T-helper 2 cell treated with Interferon-gamma antibody and Interleukin-4, amounts not matched to agents 5 μg/mL and 100 μg/mL, for 36 hours (primary cell): ENCODE data around the gene TMEM236.

Experiments used
- DNase-seq: peaks from one replicate; pipeline ENCODE4 v3.0.0; 2021; ENCODE audit warnings: low spot score
- H3K27ac Mint-ChIP-seq: one replicate; pipeline ENCODE4 v1.8.0; 2021; ENCODE audit warnings: mild to moderate bottlenecking, mixed read lengths
- H3K27me3 Mint-ChIP-seq: one replicate; pipeline ENCODE4 v1.8.0; 2021; ENCODE audit warnings: low read depth, mixed read lengths
- H3K36me3 Mint-ChIP-seq: one replicate; pipeline ENCODE4 v1.8.0; 2021; ENCODE audit warnings: low read depth, mixed read lengths
- H3K4me1 Mint-ChIP-seq: one replicate; pipeline ENCODE4 v1.8.0; 2021; ENCODE audit warnings: low read depth, mixed read lengths
- H3K4me3 Mint-ChIP-seq: one replicate; pipeline ENCODE4 v1.8.0; 2022; ENCODE audit warnings: mild to moderate bottlenecking, moderate library complexity, mixed read lengths
- H3K9me3 Mint-ChIP-seq: one replicate; pipeline ENCODE4 v1.8.0; 2021; ENCODE audit warnings: mixed read lengths

Gene TMEM236

DNA sequence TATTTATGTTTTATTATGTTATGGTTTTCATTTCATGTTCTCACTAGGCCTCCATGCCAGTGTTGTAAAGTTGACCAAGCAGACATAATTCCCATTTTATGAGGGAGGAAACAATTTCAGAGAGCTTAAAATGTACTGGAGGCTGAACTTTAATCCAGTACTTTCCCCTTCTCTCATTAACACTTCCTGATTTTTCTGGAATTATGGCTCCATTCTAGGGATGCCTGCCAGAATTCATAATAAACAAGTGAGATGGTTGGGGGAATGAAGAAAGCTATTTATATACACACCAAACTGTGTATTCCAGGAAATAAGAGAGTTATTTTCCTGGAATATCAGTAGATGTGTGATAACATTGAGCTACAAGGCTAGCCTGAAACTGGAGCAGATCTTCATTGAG lies 6.9 kb downstream of the TMEM236 start:
- Mint-ChIP-seq H3K4me1 (peaks cover 9% of the 10 kb centered on the region), H3K9me3 (no peaks in the 10 kb centered on the region), H3K27me3 (no peaks in the 10 kb centered on the region), H3K27ac (no peak overlapping the region), H3K36me3 (no peaks in the 10 kb centered on the region), H3K4me3 (no peak overlapping the region)
- no peak for DNase-seq

GRCh38 chr10:17764142-17764541 lies 12.1 kb downstream of the TMEM236 start:
- H3K27ac Mint-ChIP-seq = no peak overlapping the region
- H3K4me1 Mint-ChIP-seq = no peaks in the 10 kb centered on the region
- H3K4me3 Mint-ChIP-seq = no peak overlapping the region
- no peaks in the 10 kb centered on the region for H3K36me3 Mint-ChIP-seq
- no peak for DNase-seq
- H3K9me3 Mint-ChIP-seq = no peaks in the 10 kb centered on the region
- peaks cover 4% of the 10 kb centered on the region for H3K27me3 Mint-ChIP-seq

- no peaks in the 10 kb centered on the region for H3K36me3 Mint-ChIP-seq
- no peaks in the 10 kb centered on the region for H3K4me1 Mint-ChIP-seq
- H3K4me3 Mint-ChIP-seq = no peak overlapping the region
- DNase-seq = no peak
- H3K27me3 Mint-ChIP-seq = peaks cover 4% of the 10 kb centered on the region
- H3K9me3 Mint-ChIP-seq = no peaks in the 10 kb centered on the region
- H3K27ac Mint-ChIP-seq = no peak overlapping the region
Observed at GRCh38 chr10:17765602-17766001, 13.6 kb downstream of the TMEM236 start.

DNA sequence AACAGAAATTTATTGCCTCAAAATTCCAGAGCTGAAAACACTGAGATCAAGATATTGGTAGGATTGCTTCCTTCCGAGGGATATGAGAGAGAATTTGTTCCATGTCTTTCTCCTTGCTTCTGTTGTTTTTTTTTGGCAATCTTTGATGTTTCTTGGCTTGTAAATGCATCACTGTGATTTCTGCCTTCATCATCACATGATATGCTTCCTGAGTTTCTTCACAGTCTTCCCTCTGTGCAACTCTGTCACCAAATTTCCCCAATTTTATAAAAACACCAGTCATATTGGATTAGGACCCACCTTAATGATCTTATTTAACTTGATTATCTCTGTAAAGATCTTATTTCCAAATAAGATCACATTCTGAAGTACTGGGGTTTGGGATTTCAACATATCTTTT lies 14.7 kb downstream of the TMEM236 start:
- H3K9me3 Mint-ChIP-seq = no peaks in the 10 kb centered on the region
- H3K27ac Mint-ChIP-seq = no peak overlapping the region
- H3K4me1 Mint-ChIP-seq = no peaks in the 10 kb centered on the region
- DNase-seq = no peak
- H3K27me3 Mint-ChIP-seq = peaks cover 4% of the 10 kb centered on the region
- H3K36me3 Mint-ChIP-seq = no peaks in the 10 kb centered on the region
- no peak overlapping the region for H3K4me3 Mint-ChIP-seq

- Mint-ChIP-seq H3K4me3 (no peak overlapping the region), H3K27me3 (peaks cover 4% of the 10 kb centered on the region), H3K36me3 (no peaks in the 10 kb centered on the region), H3K27ac (no peak overlapping the region), H3K4me1 (no peaks in the 10 kb centered on the region), H3K9me3 (no peaks in the 10 kb centered on the region)
- no peak for DNase-seq
Observed at GRCh38 chr10:17768496-17768895, 16.5 kb downstream of the TMEM236 start.

DNA sequence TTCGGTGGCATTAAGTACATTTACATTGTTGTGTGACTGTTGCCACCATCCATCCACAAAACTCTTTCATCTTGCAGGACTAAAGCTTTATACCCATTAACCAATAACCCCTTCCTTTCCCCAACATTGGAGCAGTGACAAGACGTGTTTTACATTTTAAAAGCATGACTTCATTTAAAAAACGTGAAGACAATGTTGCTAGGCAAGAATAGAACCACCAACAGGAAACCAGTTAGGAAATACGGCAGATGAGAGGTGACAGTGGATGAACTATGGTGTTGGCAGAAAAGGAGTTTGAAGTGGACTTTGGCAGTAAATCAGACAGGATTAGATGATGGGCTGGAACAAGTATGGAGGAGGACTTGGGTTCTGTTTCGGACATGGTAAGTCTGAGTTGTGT lies 17.0 kb downstream of the TMEM236 start:
- Mint-ChIP-seq H3K27ac (no peak overlapping the region), H3K4me1 (no peaks in the 10 kb centered on the region)

GRCh38 chr10:17771017-17771416 lies 19.0 kb downstream of the TMEM236 start:
- H3K27ac Mint-ChIP-seq = no peak overlapping the region
- no peak overlapping the region for H3K4me3 Mint-ChIP-seq
- no peaks in the 10 kb centered on the region for H3K9me3 Mint-ChIP-seq
- no peaks in the 10 kb centered on the region for H3K36me3 Mint-ChIP-seq
- no peaks in the 10 kb centered on the region for H3K4me1 Mint-ChIP-seq
- no peak for DNase-seq
- H3K27me3 Mint-ChIP-seq = peaks cover 4% of the 10 kb centered on the region

More for the DNA sequence above, 17.0 kb downstream of the TMEM236 start:
- no peak for DNase-seq
- no peak overlapping the region for H3K4me3 Mint-ChIP-seq
- H3K27me3 Mint-ChIP-seq = peaks cover 4% of the 10 kb centered on the region
- H3K36me3 Mint-ChIP-seq = no peaks in the 10 kb centered on the region
- no peaks in the 10 kb centered on the region for H3K9me3 Mint-ChIP-seq

DNA sequence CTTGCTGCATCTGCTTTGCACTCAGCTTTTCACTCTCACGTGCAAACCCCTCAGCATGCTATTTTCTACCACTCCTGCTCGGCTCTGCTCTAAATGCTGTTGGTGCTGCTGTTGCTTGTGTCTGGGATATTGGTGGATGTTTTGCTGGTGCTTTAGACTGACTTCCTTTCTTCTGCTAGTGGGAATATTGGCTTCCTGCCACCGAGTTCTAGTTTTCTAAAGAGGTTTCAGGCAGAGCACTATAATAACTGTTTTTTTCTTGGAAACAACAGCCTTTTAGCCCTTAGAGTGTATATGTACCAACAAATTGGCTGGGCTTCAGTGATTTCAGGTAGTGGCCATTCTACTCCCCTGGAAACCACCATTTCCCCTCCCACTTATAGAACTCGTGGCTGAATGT lies 27.8 kb downstream of the TMEM236 start:
- H3K4me3 Mint-ChIP-seq = no peak overlapping the region
- DNase-seq = no peak
- no peak overlapping the region for H3K27ac Mint-ChIP-seq
- no peaks in the 10 kb centered on the region for H3K9me3 Mint-ChIP-seq
- no peaks in the 10 kb centered on the region for H3K4me1 Mint-ChIP-seq
- H3K27me3 Mint-ChIP-seq = no peaks in the 10 kb centered on the region
- H3K36me3 Mint-ChIP-seq = no peaks in the 10 kb centered on the region

DNA sequence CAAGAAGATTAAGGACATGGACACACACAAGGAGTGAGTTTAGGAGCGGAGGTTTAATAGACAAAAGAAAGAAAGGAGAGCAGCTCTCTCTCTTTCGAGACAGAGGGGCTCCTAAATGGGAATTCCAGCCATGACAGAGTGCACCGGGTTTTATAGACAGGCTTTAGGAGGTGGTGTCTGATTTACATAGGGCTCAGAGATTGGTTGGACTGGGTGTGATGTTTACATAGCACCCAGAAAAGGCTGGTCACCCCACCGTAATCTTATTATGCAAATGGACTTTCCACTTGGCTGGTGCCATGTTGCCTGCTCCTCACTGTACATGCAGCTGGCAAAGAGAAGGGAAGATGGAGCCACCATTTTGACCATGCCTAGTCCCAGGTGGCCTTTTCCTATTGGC lies 28.7 kb downstream of the TMEM236 start:
- H3K27ac Mint-ChIP-seq = no peak overlapping the region
- no peaks in the 10 kb centered on the region for H3K9me3 Mint-ChIP-seq
- no peak overlapping the region for H3K4me3 Mint-ChIP-seq
- DNase-seq = no peak
- no peaks in the 10 kb centered on the region for H3K4me1 Mint-ChIP-seq
- H3K27me3 Mint-ChIP-seq = peaks cover 3% of the 10 kb centered on the region
- H3K36me3 Mint-ChIP-seq = no peaks in the 10 kb centered on the region

GRCh38 chr10:17781856-17782255 lies 29.9 kb downstream of the TMEM236 start:
- no peak overlapping the region for H3K4me3 Mint-ChIP-seq
- no peaks in the 10 kb centered on the region for H3K36me3 Mint-ChIP-seq
- peaks cover 4% of the 10 kb centered on the region for H3K27me3 Mint-ChIP-seq
- H3K9me3 Mint-ChIP-seq = no peaks in the 10 kb centered on the region
- DNase-seq = no peak
- H3K27ac Mint-ChIP-seq = no peak overlapping the region
- no peaks in the 10 kb centered on the region for H3K4me1 Mint-ChIP-seq

DNA sequence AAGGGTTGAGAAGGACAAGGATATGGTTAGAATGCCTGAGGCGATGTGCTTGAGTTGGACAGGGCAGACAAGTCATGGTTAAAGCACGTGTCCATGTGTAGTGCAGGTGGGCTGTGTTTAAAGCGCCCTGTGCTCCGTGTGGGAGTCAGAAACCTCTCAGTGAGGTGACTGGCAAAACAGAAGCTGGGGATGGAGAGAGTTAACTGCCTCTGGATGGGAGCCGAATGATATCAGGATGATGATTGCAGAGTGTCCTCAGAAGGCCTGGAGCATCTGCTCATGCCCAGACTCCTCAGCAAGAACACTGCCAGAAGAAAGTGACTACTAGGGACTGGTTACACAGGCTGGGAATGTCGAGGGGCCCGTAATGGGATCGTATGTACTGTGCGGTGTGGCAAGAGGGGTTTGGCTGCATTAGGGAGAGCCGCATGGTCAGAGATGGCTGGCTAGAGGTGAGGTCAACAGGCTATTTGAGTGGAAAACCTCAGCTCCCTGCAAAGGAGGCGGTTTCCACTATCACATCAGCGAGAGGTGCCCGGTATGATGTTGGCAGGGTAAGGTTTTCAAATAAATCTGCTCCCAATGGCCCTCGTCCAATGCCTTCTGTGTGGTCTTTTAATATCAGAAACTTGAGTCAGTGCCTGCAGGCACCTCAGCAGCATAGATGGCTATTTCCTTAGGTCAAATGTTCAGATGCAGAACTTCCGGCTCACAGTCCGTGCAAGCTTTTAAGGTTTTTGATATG lies 31.1 kb downstream of the TMEM236 start:
- H3K4me1 Mint-ChIP-seq = no peaks in the 10 kb centered on the region
- no peak overlapping the region for H3K4me3 Mint-ChIP-seq
- peaks cover 4% of the 10 kb centered on the region for H3K27me3 Mint-ChIP-seq
- no peak for DNase-seq
- no peaks in the 10 kb centered on the region for H3K36me3 Mint-ChIP-seq
- no peak overlapping the region for H3K27ac Mint-ChIP-seq
- no peaks in the 10 kb centered on the region for H3K9me3 Mint-ChIP-seq

GRCh38 chr10:17783751-17784150 lies 31.8 kb downstream of the TMEM236 start:
- no peak for DNase-seq
- Mint-ChIP-seq H3K27ac (no peak overlapping the region), H3K4me1 (no peaks in the 10 kb centered on the region), H3K36me3 (no peaks in the 10 kb centered on the region), H3K4me3 (no peak overlapping the region), H3K27me3 (peaks cover 4% of the 10 kb centered on the region), H3K9me3 (no peaks in the 10 kb centered on the region)

GRCh38 chr10:17784688-17785087 lies 32.7 kb downstream of the TMEM236 start:
- Mint-ChIP-seq H3K4me1 (no peaks in the 10 kb centered on the region), H3K4me3 (no peak overlapping the region), H3K36me3 (no peaks in the 10 kb centered on the region), H3K27ac (no peak overlapping the region), H3K9me3 (no peaks in the 10 kb centered on the region), H3K27me3 (peaks cover 4% of the 10 kb centered on the region)
- DNase-seq = no peak

- peaks cover 4% of the 10 kb centered on the region for H3K27me3 Mint-ChIP-seq
- H3K4me3 Mint-ChIP-seq = no peak overlapping the region
- DNase-seq = no peak
- H3K27ac Mint-ChIP-seq = no peak overlapping the region
- H3K36me3 Mint-ChIP-seq = no peaks in the 10 kb centered on the region
- no peaks in the 10 kb centered on the region for H3K9me3 Mint-ChIP-seq
- H3K4me1 Mint-ChIP-seq = no peaks in the 10 kb centered on the region
Observed at GRCh38 chr10:17785276-17785930, 33.4 kb downstream of the TMEM236 start.
